ENCODE measurements around the gene CCDC134.

CCDC134 gene

GRCh38 chr22:41798736-41799135 is 1.7 kb upstream of the CCDC134 start:
- Histone ChIP-seq H3K4me3 (ENCODE audit: low read length) (no peak overlapping the region), H3K9ac (ENCODE audit: low read depth, low read length) (no peak overlapping the region), H3K4me2 (ENCODE audit: low read length) (no peak overlapping the region), H3K36me3 (ENCODE audit: insufficient read depth, low read length) (no peaks in the 10 kb centered on the region), H3K27me3 (ENCODE audit: control insufficient read depth, insufficient read depth, low read length) (no peaks in the 10 kb centered on the region), H3K4me1 (ENCODE audit: control insufficient read depth, insufficient read depth, low read length) (peaks cover 19% of the 10 kb centered on the region), H3K9me3 (replicated peaks; ENCODE audit: low read length) (no peaks in the 10 kb centered on the region)

GRCh38 chr22:41799486-41800347 is 762 bp upstream of the CCDC134 start:
- Histone ChIP-seq H3K4me3 (ENCODE audit: low read length) (peak overlapping the region; percentile 94), H3K4me2 (ENCODE audit: low read length) (peak overlapping the region; percentile 99), H3K4me1 (ENCODE audit: control insufficient read depth, insufficient read depth, low read length) (peaks cover 19% of the 10 kb centered on the region), H3K9ac (ENCODE audit: low read depth, low read length) (peak overlapping the region; percentile 88), H3K36me3 (ENCODE audit: insufficient read depth, low read length) (no peaks in the 10 kb centered on the region), H3K9me3 (replicated peaks; ENCODE audit: low read length) (no peaks in the 10 kb centered on the region), H3K27me3 (ENCODE audit: control insufficient read depth, insufficient read depth, low read length) (no peaks in the 10 kb centered on the region)

GRCh38 chr22:41801147-41801819 is 804 bp downstream of the CCDC134 start:
- Histone ChIP-seq H3K4me3 (ENCODE audit: low read length) (peak overlapping the region; percentile 94), H3K9ac (ENCODE audit: low read depth, low read length) (peak overlapping the region; percentile 88), H3K4me2 (ENCODE audit: low read length) (peak overlapping the region; percentile 99), H3K27me3 (ENCODE audit: control insufficient read depth, insufficient read depth, low read length) (no peaks in the 10 kb centered on the region), H3K4me1 (ENCODE audit: control insufficient read depth, insufficient read depth, low read length) (peaks cover 19% of the 10 kb centered on the region), H3K9me3 (replicated peaks; ENCODE audit: low read length) (no peaks in the 10 kb centered on the region), H3K36me3 (ENCODE audit: insufficient read depth, low read length) (no peaks in the 10 kb centered on the region)

GRCh38 chr22:41801886-41802285 is 1.4 kb downstream of the CCDC134 start:
- H3K27me3 ChIP-seq (ENCODE audit: control insufficient read depth, insufficient read depth, low read length), result no peaks in the 10 kb centered on the region
- H3K4me1 ChIP-seq (ENCODE audit: control insufficient read depth, insufficient read depth, low read length), result peaks cover 19% of the 10 kb centered on the region
- H3K36me3 ChIP-seq (ENCODE audit: insufficient read depth, low read length), result no peaks in the 10 kb centered on the region
- peak overlapping the region; percentile 99 for H3K4me2 ChIP-seq (ENCODE audit: low read length)
- H3K9me3 ChIP-seq (replicated peaks; ENCODE audit: low read length), result no peaks in the 10 kb centered on the region
- H3K4me3 ChIP-seq (ENCODE audit: low read length), result no peak overlapping the region
- no peak overlapping the region for H3K9ac ChIP-seq (ENCODE audit: low read depth, low read length)

- H3K9ac ChIP-seq (ENCODE audit: low read depth, low read length), result no peak overlapping the region
- H3K4me2 ChIP-seq (ENCODE audit: low read length), result no peak overlapping the region
- H3K27me3 ChIP-seq (ENCODE audit: control insufficient read depth, insufficient read depth, low read length), result no peaks in the 10 kb centered on the region
- no peaks in the 10 kb centered on the region for H3K36me3 ChIP-seq (ENCODE audit: insufficient read depth, low read length)
- H3K9me3 ChIP-seq (replicated peaks; ENCODE audit: low read length), result no peaks in the 10 kb centered on the region
- H3K4me1 ChIP-seq (ENCODE audit: control insufficient read depth, insufficient read depth, low read length), result peaks cover 10% of the 10 kb centered on the region
- H3K4me3 ChIP-seq (ENCODE audit: low read length), result no peak overlapping the region
Measured at GRCh38 chr22:41805639-41806038, 5.2 kb downstream of the CCDC134 start.

GRCh38 chr22:41808400-41808799 is 7.9 kb downstream of the CCDC134 start:
- Histone ChIP-seq H3K4me2 (ENCODE audit: low read length) (no peak overlapping the region), H3K36me3 (ENCODE audit: insufficient read depth, low read length) (no peaks in the 10 kb centered on the region), H3K4me1 (ENCODE audit: control insufficient read depth, insufficient read depth, low read length) (no peaks in the 10 kb centered on the region), H3K27me3 (ENCODE audit: control insufficient read depth, insufficient read depth, low read length) (no peaks in the 10 kb centered on the region), H3K9me3 (replicated peaks; ENCODE audit: low read length) (no peaks in the 10 kb centered on the region), H3K4me3 (ENCODE audit: low read length) (no peak overlapping the region), H3K9ac (ENCODE audit: low read depth, low read length) (no peak overlapping the region)

GRCh38 chr22:41810022-41810421 is 9.5 kb downstream of the CCDC134 start:
- no peak overlapping the region for H3K4me3 ChIP-seq (ENCODE audit: low read length)
- no peak overlapping the region for H3K4me2 ChIP-seq (ENCODE audit: low read length)
- no peaks in the 10 kb centered on the region for H3K9me3 ChIP-seq (replicated peaks; ENCODE audit: low read length)
- no peak overlapping the region for H3K9ac ChIP-seq (ENCODE audit: low read depth, low read length)
- H3K36me3 ChIP-seq (ENCODE audit: insufficient read depth, low read length), result no peaks in the 10 kb centered on the region
- H3K4me1 ChIP-seq (ENCODE audit: control insufficient read depth, insufficient read depth, low read length), result no peaks in the 10 kb centered on the region
- no peaks in the 10 kb centered on the region for H3K27me3 ChIP-seq (ENCODE audit: control insufficient read depth, insufficient read depth, low read length)

- H3K4me3 ChIP-seq (ENCODE audit: low read length), result no peak overlapping the region
- H3K4me2 ChIP-seq (ENCODE audit: low read length), result no peak overlapping the region
- H3K9ac ChIP-seq (ENCODE audit: low read depth, low read length), result no peak overlapping the region
- no peaks in the 10 kb centered on the region for H3K36me3 ChIP-seq (ENCODE audit: insufficient read depth, low read length)
- no peaks in the 10 kb centered on the region for H3K27me3 ChIP-seq (ENCODE audit: control insufficient read depth, insufficient read depth, low read length)
- no peaks in the 10 kb centered on the region for H3K9me3 ChIP-seq (replicated peaks; ENCODE audit: low read length)
- H3K4me1 ChIP-seq (ENCODE audit: control insufficient read depth, insufficient read depth, low read length), result peaks cover 8% of the 10 kb centered on the region
Measured at GRCh38 chr22:41812805-41813545, 12.5 kb downstream of the CCDC134 start.

GRCh38 chr22:41813726-41814410 is 13.4 kb downstream of the CCDC134 start:
- Histone ChIP-seq H3K36me3 (ENCODE audit: insufficient read depth, low read length) (no peaks in the 10 kb centered on the region), H3K4me1 (ENCODE audit: control insufficient read depth, insufficient read depth, low read length) (peaks cover 8% of the 10 kb centered on the region), H3K4me2 (ENCODE audit: low read length) (no peak overlapping the region), H3K9me3 (replicated peaks; ENCODE audit: low read length) (no peaks in the 10 kb centered on the region), H3K4me3 (ENCODE audit: low read length) (no peak overlapping the region), H3K27me3 (ENCODE audit: control insufficient read depth, insufficient read depth, low read length) (no peaks in the 10 kb centered on the region), H3K9ac (ENCODE audit: low read depth, low read length) (no peak overlapping the region)

GRCh38 chr22:41815716-41816115 is 15.2 kb downstream of the CCDC134 start:
- Histone ChIP-seq H3K36me3 (ENCODE audit: insufficient read depth, low read length) (no peaks in the 10 kb centered on the region), H3K27me3 (ENCODE audit: control insufficient read depth, insufficient read depth, low read length) (no peaks in the 10 kb centered on the region), H3K4me3 (ENCODE audit: low read length) (no peak overlapping the region), H3K4me1 (ENCODE audit: control insufficient read depth, insufficient read depth, low read length) (peaks cover 8% of the 10 kb centered on the region), H3K4me2 (ENCODE audit: low read length) (no peak overlapping the region), H3K9ac (ENCODE audit: low read depth, low read length) (no peak overlapping the region), H3K9me3 (replicated peaks; ENCODE audit: low read length) (no peaks in the 10 kb centered on the region)

- no peaks in the 10 kb centered on the region for H3K27me3 ChIP-seq (ENCODE audit: control insufficient read depth, insufficient read depth, low read length)
- H3K9me3 ChIP-seq (replicated peaks; ENCODE audit: low read length), result no peaks in the 10 kb centered on the region
- no peak overlapping the region for H3K4me3 ChIP-seq (ENCODE audit: low read length)
- no peak overlapping the region for H3K4me2 ChIP-seq (ENCODE audit: low read length)
- H3K36me3 ChIP-seq (ENCODE audit: insufficient read depth, low read length), result no peaks in the 10 kb centered on the region
- H3K4me1 ChIP-seq (ENCODE audit: control insufficient read depth, insufficient read depth, low read length), result peaks cover 8% of the 10 kb centered on the region
- no peak overlapping the region for H3K9ac ChIP-seq (ENCODE audit: low read depth, low read length)
Measured at GRCh38 chr22:41816241-41816640, 15.8 kb downstream of the CCDC134 start.
